Trophoblast cell (in vitro differentiated cells and primary cell): Measurements from ENCODE around the gene MTUS2.

Experiments used
- DNase-seq, 2 donors: peaks; one replicate each; pipeline ENCODE4 v3.0.0-alpha.2; 2016
- H2AFZ ChIP-seq: 2 replicates; pipeline ENCODE4 v1.6.1; 2013; ENCODE audit warnings: low read length, moderate library complexity, mild to moderate bottlenecking; ENCODE audit not compliant: insufficient read depth, poor library complexity
- H2AK5ac ChIP-seq: 2 replicates; pipeline ENCODE4 v1.6.1; 2013; ENCODE audit warnings: mild to moderate bottlenecking, low read length
- H2BK120ac ChIP-seq: 2 replicates; pipeline ENCODE4 v1.6.1; 2013; ENCODE audit warnings: low read length, mild to moderate bottlenecking, moderate library complexity; ENCODE audit not compliant: insufficient read depth, poor library complexity
- H2BK12ac ChIP-seq: 2 replicates; pipeline ENCODE4 v1.6.1; 2013; ENCODE audit warnings: mild to moderate bottlenecking, low read length, moderate library complexity
- H2BK5ac ChIP-seq: 2 replicates; pipeline ENCODE4 v1.6.1; 2013; ENCODE audit warnings: low read length, low read depth, moderate library complexity, mild to moderate bottlenecking; ENCODE audit not compliant: poor library complexity
- H3K14ac ChIP-seq: 2 replicates; pipeline ENCODE4 v1.6.1; 2013; ENCODE audit warnings: mild to moderate bottlenecking, low read length
- H3K18ac ChIP-seq: 2 replicates; pipeline ENCODE4 v1.6.1; 2013; ENCODE audit warnings: mild to moderate bottlenecking, low read length
- H3K23ac ChIP-seq: 2 replicates; pipeline ENCODE4 v1.6.1; 2013; ENCODE audit warnings: low read length
- H3K27ac ChIP-seq: 2 replicates; pipeline ENCODE4 v1.5.1; 2013; ENCODE audit warnings: low read depth, mild to moderate bottlenecking, inconsistent platforms, low read length, moderate library complexity
- H3K27me3 ChIP-seq: 2 replicates; pipeline ENCODE4 v1.6.1; 2013; ENCODE audit warnings: inconsistent platforms, mild to moderate bottlenecking, low read length, moderate library complexity; ENCODE audit not compliant: insufficient read depth
- H3K36me3 ChIP-seq, 2 experiments: 1 replicate in 1 of 2; 2 replicates in 1 of 2; pipeline ENCODE4 v1.6.1; 2013; ENCODE audit warnings: low read length in 2 of 2, mild to moderate bottlenecking in 2 of 2, moderate library complexity in 1 of 2; ENCODE audit not compliant: insufficient read depth in 2 of 2, control insufficient read depth in 1 of 2
- H3K4ac ChIP-seq: 2 replicates; pipeline ENCODE4 v1.6.1; 2013; ENCODE audit warnings: low read depth, mild to moderate bottlenecking, low read length, moderate library complexity
- H3K4me1 ChIP-seq, 2 experiments: 1 replicate in 1 of 2; 2 replicates in 1 of 2; pipeline ENCODE4 v1.6.1; 2013; ENCODE audit warnings: low read length in 2 of 2, mild to moderate bottlenecking in 2 of 2, moderate library complexity in 1 of 2; ENCODE audit not compliant: insufficient read depth in 2 of 2, control insufficient read depth in 1 of 2
- H3K4me2 ChIP-seq: 2 replicates; pipeline ENCODE4 v1.6.1; 2013; ENCODE audit warnings: inconsistent platforms, mild to moderate bottlenecking, low read length, moderate library complexity
- H3K4me3 ChIP-seq: 2 replicates; pipeline ENCODE4 v1.5.1; 2013; ENCODE audit warnings: mild to moderate bottlenecking, low read depth, low read length, inconsistent platforms
- H3K79me1 ChIP-seq: one replicate; pipeline ENCODE4 v1.6.1; 2013; ENCODE audit warnings: low read length
- H3K79me2 ChIP-seq: 2 replicates; pipeline ENCODE4 v1.6.1; 2013; ENCODE audit warnings: low read length, mild to moderate bottlenecking; ENCODE audit not compliant: control insufficient read depth, insufficient read depth, poor library complexity
- H3K9ac ChIP-seq: 2 replicates; pipeline ENCODE4 v1.6.1; 2013; ENCODE audit warnings: mild to moderate bottlenecking, low read length
- H3K9me3 ChIP-seq: 2 replicates; pipeline ENCODE4 v1.6.1; 2013; ENCODE audit warnings: low read depth, mild to moderate bottlenecking, control low read depth, inconsistent platforms, low read length; ENCODE audit not compliant: insufficient read depth
- H4K12ac ChIP-seq: 2 replicates; pipeline ENCODE4 v1.6.1; 2013; ENCODE audit warnings: low read depth, mild to moderate bottlenecking, low read length, moderate library complexity
- H4K8ac ChIP-seq: 2 replicates; pipeline ENCODE4 v1.6.1; 2013; ENCODE audit warnings: low read depth, mild to moderate bottlenecking, low read length, moderate library complexity
- H4K91ac ChIP-seq: one replicate; pipeline ENCODE4 v1.6.1; 2013; ENCODE audit warnings: low read depth, mild to moderate bottlenecking, low read length, moderate library complexity
- WGBS: extraction: QIAGEN DNeasy Blood & Tissue Kit; methylation state at CpG from one replicate; pipeline ENCODE4 v1.1.7; 2013; ENCODE audit warnings: missing lambda C conversion rate; ENCODE audit not compliant: insufficient read length, insufficient coverage; ENCODE audit errors: extremely low coverage; 5-methylcytosine and 5-hydroxymethylcytosine counted together

Gene MTUS2

GRCh38 chr13:28958441-28958840 is 138.3 kb downstream of the MTUS2 start:
- H2BK5ac ChIP-seq, result no peak overlapping the region
- no peaks in the 10 kb centered on the region for H3K79me2 ChIP-seq
- no peak overlapping the region for H4K12ac ChIP-seq
- H3K79me1 ChIP-seq, result no peaks in the 10 kb centered on the region
- no peaks in the 10 kb centered on the region for H3K36me3 ChIP-seq
- no peak overlapping the region for H3K18ac ChIP-seq
- no peak overlapping the region for H2AK5ac ChIP-seq
- no peak overlapping the region for H3K4me2 ChIP-seq
- H2BK12ac ChIP-seq, result no peak overlapping the region
- H2AFZ ChIP-seq, result no peak overlapping the region
- no peaks in the 10 kb centered on the region for H3K27me3 ChIP-seq
- H3K14ac ChIP-seq, result no peak overlapping the region
- H3K27ac ChIP-seq, result no peak overlapping the region
- no CpG with 5 or more reads among the region's 3 CpGs for WGBS
- no peaks in the 10 kb centered on the region for H3K4me1 ChIP-seq
- no peak overlapping the region for H2BK120ac ChIP-seq
- H4K91ac ChIP-seq, result no peak overlapping the region
- no peak overlapping the region for H3K4me3 ChIP-seq
- H3K9me3 ChIP-seq, result peaks cover 2% of the 10 kb centered on the region
- no peak overlapping the region for H3K9ac ChIP-seq
- no peak for DNase-seq
- no peak overlapping the region for H3K4ac ChIP-seq
- no peak overlapping the region for H4K8ac ChIP-seq
- no peak overlapping the region for H3K23ac ChIP-seq

GRCh38 chr13:28964052-28964451 is 143.9 kb downstream of the MTUS2 start:
- H3K9ac ChIP-seq, result no peak overlapping the region
- no peak overlapping the region for H3K4ac ChIP-seq
- no peak for DNase-seq
- no peak overlapping the region for H3K4me2 ChIP-seq
- no peak overlapping the region for H2AK5ac ChIP-seq
- H2BK5ac ChIP-seq, result no peak overlapping the region
- H3K23ac ChIP-seq, result no peak overlapping the region
- H3K18ac ChIP-seq, result no peak overlapping the region
- no peaks in the 10 kb centered on the region for H3K9me3 ChIP-seq
- no peaks in the 10 kb centered on the region for H3K4me1 ChIP-seq
- no peaks in the 10 kb centered on the region for H3K36me3 ChIP-seq
- no peaks in the 10 kb centered on the region for H3K79me1 ChIP-seq
- WGBS, result no CpG with 5 or more reads among the region's 1 CpG
- H4K12ac ChIP-seq, result no peak overlapping the region
- no peak overlapping the region for H3K14ac ChIP-seq
- no peak overlapping the region for H2BK120ac ChIP-seq
- no peak overlapping the region for H3K27ac ChIP-seq
- H3K4me3 ChIP-seq, result no peak overlapping the region
- H4K91ac ChIP-seq, result no peak overlapping the region
- no peak overlapping the region for H2BK12ac ChIP-seq
- no peaks in the 10 kb centered on the region for H3K27me3 ChIP-seq
- no peaks in the 10 kb centered on the region for H3K79me2 ChIP-seq
- no peak overlapping the region for H4K8ac ChIP-seq
- no peak overlapping the region for H2AFZ ChIP-seq

- H2BK12ac ChIP-seq, result no peak overlapping the region
- H2AK5ac ChIP-seq, result no peak overlapping the region
- H4K12ac ChIP-seq, result no peak overlapping the region
- no peak overlapping the region for H3K4me2 ChIP-seq
- WGBS, result no CpG with 5 or more reads among the region's 8 CpGs
- H3K27ac ChIP-seq, result no peak overlapping the region
- H3K18ac ChIP-seq, result no peak overlapping the region
- H3K23ac ChIP-seq, result no peak overlapping the region
- H3K9ac ChIP-seq, result no peak overlapping the region
- H4K91ac ChIP-seq, result no peak overlapping the region
- H3K36me3 ChIP-seq, result no peaks in the 10 kb centered on the region
- H3K4me3 ChIP-seq, result no peak overlapping the region
- H2AFZ ChIP-seq, result no peak overlapping the region
- H3K4me1 ChIP-seq, result no peaks in the 10 kb centered on the region
- no peaks in the 10 kb centered on the region for H3K79me2 ChIP-seq
- H3K79me1 ChIP-seq, result no peaks in the 10 kb centered on the region
- no peak overlapping the region for H3K4ac ChIP-seq
- H2BK120ac ChIP-seq, result no peak overlapping the region
- no peak for DNase-seq
- H2BK5ac ChIP-seq, result no peak overlapping the region
- no peak overlapping the region for H4K8ac ChIP-seq
- H3K14ac ChIP-seq, result no peak overlapping the region
- no peaks in the 10 kb centered on the region for H3K9me3 ChIP-seq
- H3K27me3 ChIP-seq, result no peaks in the 10 kb centered on the region
Observed at GRCh38 chr13:28964803-28965202, 144.7 kb downstream of the MTUS2 start.

GRCh38 chr13:28967029-28967915 is 147.1 kb downstream of the MTUS2 start:
- Histone ChIP-seq H3K4me3 (no peak overlapping the region), H3K23ac (no peak overlapping the region), H4K91ac (no peak overlapping the region), H3K79me2 (no peaks in the 10 kb centered on the region), H4K8ac (no peak overlapping the region), H2BK12ac (no peak overlapping the region), H4K12ac (no peak overlapping the region), H3K27ac (no peak overlapping the region), H2BK5ac (no peak overlapping the region), H3K9me3 (no peaks in the 10 kb centered on the region), H2BK120ac (no peak overlapping the region), H3K18ac (no peak overlapping the region), H2AFZ (no peak overlapping the region), H3K9ac (no peak overlapping the region), H3K14ac (no peak overlapping the region), H3K36me3 (no peaks in the 10 kb centered on the region), H3K4me2 (no peak overlapping the region), H3K79me1 (no peaks in the 10 kb centered on the region), H3K4ac (no peak overlapping the region), H3K27me3 (no peaks in the 10 kb centered on the region), H2AK5ac (no peak overlapping the region), H3K4me1 (no peaks in the 10 kb centered on the region)
- no peak for DNase-seq
- WGBS, result no CpG with 5 or more reads among the region's 4 CpGs
